Peyer's patch (tissue), 4 donors: Measurements from ENCODE around the gene CDK6. TPM values are rescaled to one million over a fixed set of nuclear protein-coding genes. Genes with fewer than 3 reads are reported as not detected.

ENCODE experiments used
- DNase-seq, 3 donors: peaks; one replicate each; pipeline ENCODE4 v3.0.0-alpha.2; 2017 to 2019
- H3K27ac ChIP-seq, 4 donors: fragments of 200-600 bp; sonication (generic); one replicate each; pipeline ENCODE4 v1.5.1; 2016 to 2019
- H3K27me3 ChIP-seq, 2 donors: fragments of 200-600 bp; sonication (generic); one replicate each; pipeline ENCODE4 v1.5.1; 2019
- H3K36me3 ChIP-seq, 3 donors: fragments of 200-600 bp; sonication (generic); one replicate each; pipeline ENCODE4 v1.5.1; 2016 to 2019
- H3K4me1 ChIP-seq, 4 donors: fragments of 200-600 bp; sonication (generic); one replicate each; pipeline ENCODE4 v1.5.1; 2016 to 2019
- H3K4me3 ChIP-seq, 4 donors: fragments of 200-600 bp; sonication (generic); 1 replicate in 3 of 4; 2 replicates in 1 of 4; pipeline ENCODE4 v1.5.1; 2016 to 2019; ENCODE audit warnings: mild to moderate bottlenecking in 1 of 4
- H3K9me3 ChIP-seq, 4 donors: fragments of 200-600 bp; sonication (generic); one replicate each; pipeline ENCODE4 v1.5.1; 2016 to 2019; ENCODE audit warnings: mild to moderate bottlenecking in 1 of 4
- CTCF ChIP-seq, 6 experiments: fragments of 450-650 bp in 4 of 6; fragments of 200-600 bp in 2 of 6; sonication (generic) in 1 of 6; IDR thresholded peaks; one replicate each; pipeline ENCODE4 v1.5.1; 2017 to 2019; ENCODE audit warnings: antibody characterized with exemption in 6 of 6, mild to moderate bottlenecking in 3 of 6, moderate library complexity in 1 of 6
- POLR2A ChIP-seq, 2 donors: fragments of 450-650 bp; IDR thresholded peaks; one replicate each; pipeline ENCODE4 v1.5.1; 2017; ENCODE audit warnings: antibody characterized with exemption in 2 of 2, mild to moderate bottlenecking in 2 of 2, moderate library complexity in 2 of 2
- total RNA-seq, 4 donors: library from RNA; depleted of rRNA; stranded (reverse); fragments of >200 nt; gene quantifications; one replicate each; pipeline ENCODE4 v1.1.0, GENCODE V29; 2016

CDK6 gene
- total RNA-seq, 4 donors from 2014 or later = 25.6 to 75.1 (median 55.4) TPM

DNA sequence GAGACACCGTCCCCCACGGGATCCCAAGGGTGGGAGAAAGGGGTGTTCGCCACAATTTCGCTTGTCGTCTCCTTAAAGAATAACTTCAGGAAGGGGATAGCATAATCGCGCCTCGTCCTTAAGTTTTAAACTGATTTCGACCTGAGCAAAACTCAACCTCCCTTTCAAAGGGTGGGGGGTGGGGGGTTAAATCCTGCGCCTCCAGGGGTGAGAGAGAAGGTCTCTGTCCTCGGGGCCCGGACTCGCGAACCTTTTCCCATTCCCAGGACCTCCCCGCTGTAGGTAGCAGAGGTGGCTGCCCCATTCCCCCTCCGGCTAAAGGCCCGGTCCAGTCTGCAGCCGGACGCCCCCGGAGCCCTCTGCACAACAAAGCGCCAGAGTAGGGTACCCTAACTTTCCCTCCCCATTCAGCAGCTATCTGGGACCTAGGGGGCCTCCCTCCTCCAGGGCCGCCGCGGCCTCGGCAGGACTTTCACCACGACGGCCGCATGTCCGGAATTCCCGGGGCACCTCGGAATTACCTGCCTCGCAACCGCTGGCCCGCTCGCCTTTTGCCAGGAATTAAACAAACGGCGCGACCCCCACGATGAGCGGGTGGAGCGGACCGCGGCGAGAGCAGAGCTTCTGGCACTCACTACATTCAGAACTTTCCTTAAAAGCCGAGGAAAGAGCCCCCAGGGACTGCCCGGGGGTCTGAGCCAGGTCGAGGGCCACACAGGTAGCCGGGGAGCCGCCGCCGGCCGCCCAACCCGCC, 1.7 kb downstream of the CDK6 start:
- Histone ChIP-seq H3K4me1 (peaks cover 0 to 29% (median 3%) of the 10 kb centered on the region in 4 donors), H3K27ac (peak overlapping the region; percentile 81 to 93 (median 85)), H3K27me3 (no peaks in the 10 kb centered on the region), H3K36me3 (no peaks in the 10 kb centered on the region), H3K9me3 (no peaks in the 10 kb centered on the region), H3K4me3 (peak overlapping the region; percentile 76 to 91 (median 78))
- TF ChIP-seq CTCF (IDR thresholded peaks at IDR 0.05) (no peak), POLR2A (IDR thresholded peaks at IDR 0.05) (no peak)
- DNase-seq = peak; percentile 22 to 74 (median 66)

DNA sequence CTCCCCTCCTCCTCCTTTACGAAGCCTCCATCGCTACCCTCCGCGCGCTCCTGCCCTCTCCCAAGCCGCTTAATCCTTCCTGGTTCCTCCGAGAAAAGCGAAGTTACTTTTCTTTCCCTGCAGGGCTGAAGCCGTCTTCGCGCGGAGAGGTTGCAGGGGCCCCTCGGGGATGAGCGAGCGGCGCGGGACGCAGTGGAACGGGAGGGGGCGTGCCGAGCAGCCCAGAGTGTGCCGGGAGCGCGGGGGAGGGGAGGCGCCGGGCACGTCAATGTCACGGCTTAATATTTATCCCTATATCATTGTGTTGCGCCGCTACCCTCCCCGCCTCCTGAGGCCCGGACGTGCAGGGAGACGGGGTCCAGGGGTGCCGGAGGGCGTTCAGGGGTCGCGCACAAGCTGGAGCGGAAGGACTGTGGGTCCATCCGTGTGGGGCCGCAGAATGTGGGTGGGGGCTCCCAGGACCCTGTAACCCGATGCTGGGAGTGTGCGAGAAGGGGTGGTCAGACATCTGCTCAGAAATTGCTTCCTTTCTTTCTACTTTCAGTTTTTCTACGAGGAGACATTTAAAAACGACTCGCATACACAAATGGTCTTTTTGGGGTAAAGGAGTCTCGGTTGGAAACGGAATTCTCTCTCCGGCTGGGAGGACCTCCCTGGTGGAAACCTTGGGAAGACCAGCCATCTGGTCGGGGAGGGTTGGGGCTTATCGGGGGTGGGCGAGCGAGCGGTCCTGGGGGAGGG, 2.4 kb downstream of the CDK6 start:
- DNase-seq = peak; percentile 79 to 93 (median 92)
- no peaks in the 10 kb centered on the region for H3K27me3 ChIP-seq
- no peaks in the 10 kb centered on the region for H3K9me3 ChIP-seq
- peak overlapping the region; percentile 81 to 93 (median 85) for H3K27ac ChIP-seq
- peak; percentile 54 to 59 for TF ChIP-seq POLR2A (IDR thresholded peaks at IDR 0.05)
- TF ChIP-seq CTCF (IDR thresholded peaks at IDR 0.05) = peak in 4 of 6 experiments; percentile 15 to 42 (median 34)
- peaks cover 0 to 37% (median 3%) of the 10 kb centered on the region in 4 donors for H3K4me1 ChIP-seq
- H3K4me3 ChIP-seq = peak overlapping the region; percentile 76 to 91 (median 78)
- H3K36me3 ChIP-seq = no peaks in the 10 kb centered on the region

DNA sequence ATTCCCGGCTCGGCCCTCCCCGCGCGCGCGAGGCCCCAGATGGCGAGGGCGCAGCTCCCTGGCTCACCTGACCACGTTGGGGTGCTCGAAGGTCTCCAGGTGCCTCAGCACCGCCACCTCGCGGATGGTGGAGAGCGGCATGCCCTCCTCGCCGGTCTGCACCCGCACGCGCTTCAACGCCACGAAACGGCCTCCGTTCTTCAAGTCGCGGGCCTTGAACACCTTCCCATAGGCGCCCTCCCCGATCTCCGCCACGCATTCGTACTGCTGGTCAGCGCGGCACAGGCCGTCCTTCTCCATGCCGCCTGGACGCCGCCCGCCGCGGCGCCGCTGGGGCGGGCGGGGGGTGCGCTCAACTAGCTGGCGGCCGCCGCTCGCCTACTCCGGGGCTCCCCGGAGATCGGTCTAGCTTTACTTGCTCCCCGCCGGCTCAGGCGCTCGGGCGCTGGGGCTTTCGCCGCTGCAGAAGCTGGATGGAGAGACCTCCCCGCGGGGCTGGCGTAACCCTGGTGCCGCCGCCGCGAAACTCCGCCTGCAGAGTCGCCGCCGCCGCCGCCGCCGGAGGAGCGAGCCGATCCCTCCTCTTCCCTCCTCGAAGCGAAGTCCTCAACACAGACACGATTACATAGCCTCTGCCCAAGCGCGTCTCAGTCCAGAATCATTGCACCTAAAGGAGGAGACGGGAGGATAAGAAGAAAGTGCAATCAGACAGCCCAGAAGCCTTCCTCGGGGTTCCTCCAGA, 3.2 kb downstream of the CDK6 start:
- H3K27ac ChIP-seq = peak overlapping the region; percentile 81 to 93 (median 85)
- H3K36me3 ChIP-seq = no peaks in the 10 kb centered on the region
- DNase-seq = peak; percentile 86 to 96 (median 95)
- H3K4me1 ChIP-seq = peaks cover 0 to 42% (median 3%) of the 10 kb centered on the region in 4 donors
- H3K9me3 ChIP-seq = no peaks in the 10 kb centered on the region
- no peaks in the 10 kb centered on the region for H3K27me3 ChIP-seq
- H3K4me3 ChIP-seq = peak overlapping the region; percentile 76 to 91 (median 78)
- peak in 1 of 2 donors; percentile 15 for TF ChIP-seq POLR2A (IDR thresholded peaks at IDR 0.05)
- peak; percentile 47 to 94 (median 85) for TF ChIP-seq CTCF (IDR thresholded peaks at IDR 0.05)

DNA sequence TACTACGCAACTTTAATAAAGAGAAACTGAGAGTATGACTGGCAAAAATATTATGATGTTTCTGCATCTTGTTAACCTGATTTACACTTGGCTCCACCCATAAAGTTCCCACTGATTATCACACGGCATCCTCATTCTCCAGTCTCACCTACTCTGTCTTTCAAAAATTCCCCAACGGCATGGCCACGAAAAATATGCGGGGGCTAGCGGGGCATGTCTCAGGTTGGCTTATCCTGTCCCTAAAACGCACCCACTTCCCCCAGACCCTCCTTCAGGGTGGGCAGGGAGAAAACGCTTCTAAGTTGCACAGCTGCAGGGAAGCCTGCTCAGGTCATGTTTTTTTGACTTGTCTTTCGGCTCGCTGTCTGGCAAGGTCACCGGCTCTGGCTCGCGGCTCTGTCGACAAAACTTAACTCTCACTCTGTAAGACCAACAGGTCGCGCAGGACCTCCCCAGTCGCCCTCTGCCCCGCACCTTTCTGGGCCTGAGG, 3.8 kb downstream of the CDK6 start:
- DNase-seq = no peak
- Histone ChIP-seq H3K27ac (peak overlapping the region; percentile 81 to 93 (median 85)), H3K36me3 (no peaks in the 10 kb centered on the region), H3K27me3 (no peaks in the 10 kb centered on the region), H3K9me3 (no peaks in the 10 kb centered on the region), H3K4me1 (peaks cover 0 to 44% (median 3%) of the 10 kb centered on the region in 4 donors), H3K4me3 (peak overlapping the region; percentile 76 to 91 (median 78))
- no peak for TF ChIP-seq CTCF (IDR thresholded peaks at IDR 0.05)
- TF ChIP-seq POLR2A (IDR thresholded peaks at IDR 0.05) = no peak
